ENCODE data around the gene PAFAH2.
"Not testable (repeated sequence)": the region's sequence is repeated elsewhere in the genome, so short reads cannot be mapped to it uniquely, and the experiment has no call there.

The PAFAH2 gene

GRCh38 chr1:25987951-25988350 is 9.9 kb downstream of the PAFAH2 start:
- no peaks in the 10 kb centered on the region for H3K36me3 ChIP-seq (replicated peaks; ENCODE audit: insufficient read depth, low read length)
- no peak overlapping the region for H3K4me2 ChIP-seq (ENCODE audit: low read depth, low read length)
- H3K9me2 ChIP-seq (replicated peaks; ENCODE audit: insufficient read depth, low read length) = no peaks in the 10 kb centered on the region
- TF ChIP-seq CTCF (IDR thresholded peaks at IDR 0.05; ENCODE audit: low read length) (no peak), EZH2phosphoT487 (IDR thresholded peaks at IDR 0.05; ENCODE audit: low read length) (no peak), EZH2 (optimal IDR thresholded peaks at IDR 0.05; ENCODE audit: low read depth, low read length) (no peak)
- H3K27me3 ChIP-seq (replicated peaks; ENCODE audit: insufficient read depth, low read length) = no peaks in the 10 kb centered on the region
- DNase-seq = no peak
- H4K20me1 ChIP-seq (ENCODE audit: insufficient read depth, low read length) = no peaks in the 10 kb centered on the region
- H3F3A ChIP-seq (ENCODE audit: insufficient read depth, low read length) = no peaks in the 10 kb centered on the region
- H3K4me1 ChIP-seq (ENCODE audit: low read length) = no peaks in the 10 kb centered on the region
- H3K9me3 ChIP-seq (replicated peaks; ENCODE audit: insufficient read depth, low read length) = no peaks in the 10 kb centered on the region
- H3K79me2 ChIP-seq (ENCODE audit: low read length) = no peaks in the 10 kb centered on the region
- no peak overlapping the region for H3K27ac ChIP-seq (ENCODE audit: low read length)
- no peak overlapping the region for H3K4me3 ChIP-seq (ENCODE audit: low read length)
- H2AFZ ChIP-seq (ENCODE audit: low read length) = no peak overlapping the region
- H3K9ac ChIP-seq (ENCODE audit: low read length) = no peak overlapping the region

GRCh38 chr1:25986773-25987172 is 11.1 kb downstream of the PAFAH2 start:
- not testable (repeated sequence) for H2AFZ ChIP-seq (ENCODE audit: low read length); H3F3A ChIP-seq (ENCODE audit: insufficient read depth, low read length); H3K4me3 ChIP-seq (ENCODE audit: low read length); H3K9ac ChIP-seq (ENCODE audit: low read length); H3K79me2 ChIP-seq (ENCODE audit: low read length); H3K4me2 ChIP-seq (ENCODE audit: low read depth, low read length); H3K27me3 ChIP-seq (replicated peaks; ENCODE audit: insufficient read depth, low read length); H3K27ac ChIP-seq (ENCODE audit: low read length); H4K20me1 ChIP-seq (ENCODE audit: insufficient read depth, low read length); DNase-seq; H3K36me3 ChIP-seq (replicated peaks; ENCODE audit: insufficient read depth, low read length); H3K9me2 ChIP-seq (replicated peaks; ENCODE audit: insufficient read depth, low read length); H3K4me1 ChIP-seq (ENCODE audit: low read length); H3K9me3 ChIP-seq (replicated peaks; ENCODE audit: insufficient read depth, low read length)

- no peaks in the 10 kb centered on the region for H3K79me2 ChIP-seq (ENCODE audit: low read length)
- no peaks in the 10 kb centered on the region for H3F3A ChIP-seq (ENCODE audit: insufficient read depth, low read length)
- H3K4me3 ChIP-seq (ENCODE audit: low read length) = no peak overlapping the region
- H3K9me2 ChIP-seq (replicated peaks; ENCODE audit: insufficient read depth, low read length) = no peaks in the 10 kb centered on the region
- no peak for DNase-seq
- no peak overlapping the region for H3K9ac ChIP-seq (ENCODE audit: low read length)
- no peaks in the 10 kb centered on the region for H3K27me3 ChIP-seq (replicated peaks; ENCODE audit: insufficient read depth, low read length)
- H3K4me2 ChIP-seq (ENCODE audit: low read depth, low read length) = no peak overlapping the region
- no peaks in the 10 kb centered on the region for H3K9me3 ChIP-seq (replicated peaks; ENCODE audit: insufficient read depth, low read length)
- no peak for TF ChIP-seq CTCF (IDR thresholded peaks at IDR 0.05; ENCODE audit: low read length)
- TF ChIP-seq EZH2 (optimal IDR thresholded peaks at IDR 0.05; ENCODE audit: low read depth, low read length) = no peak
- TF ChIP-seq EZH2phosphoT487 (IDR thresholded peaks at IDR 0.05; ENCODE audit: low read length) = no peak
- no peaks in the 10 kb centered on the region for H3K36me3 ChIP-seq (replicated peaks; ENCODE audit: insufficient read depth, low read length)
- H3K27ac ChIP-seq (ENCODE audit: low read length) = no peak overlapping the region
- H2AFZ ChIP-seq (ENCODE audit: low read length) = no peak overlapping the region
- no peaks in the 10 kb centered on the region for H3K4me1 ChIP-seq (ENCODE audit: low read length)
- no peaks in the 10 kb centered on the region for H4K20me1 ChIP-seq (ENCODE audit: insufficient read depth, low read length)
These were observed 12.2 kb downstream of the PAFAH2 start for GRCh38 chr1:25985670-25986069.

GRCh38 chr1:25985171-25985570 is 12.7 kb downstream of the PAFAH2 start:
- Histone ChIP-seq H2AFZ (ENCODE audit: low read length) (no peak overlapping the region), H3K4me2 (ENCODE audit: low read depth, low read length) (no peak overlapping the region), H3K27ac (ENCODE audit: low read length) (no peak overlapping the region), H3K9ac (ENCODE audit: low read length) (no peak overlapping the region), H4K20me1 (ENCODE audit: insufficient read depth, low read length) (no peaks in the 10 kb centered on the region), H3K4me1 (ENCODE audit: low read length) (no peaks in the 10 kb centered on the region), H3K4me3 (ENCODE audit: low read length) (no peak overlapping the region), H3F3A (ENCODE audit: insufficient read depth, low read length) (no peaks in the 10 kb centered on the region), H3K27me3 (replicated peaks; ENCODE audit: insufficient read depth, low read length) (no peaks in the 10 kb centered on the region), H3K79me2 (ENCODE audit: low read length) (no peaks in the 10 kb centered on the region), H3K36me3 (replicated peaks; ENCODE audit: insufficient read depth, low read length) (no peaks in the 10 kb centered on the region), H3K9me3 (replicated peaks; ENCODE audit: insufficient read depth, low read length) (no peaks in the 10 kb centered on the region), H3K9me2 (replicated peaks; ENCODE audit: insufficient read depth, low read length) (no peaks in the 10 kb centered on the region)
- TF ChIP-seq EZH2phosphoT487 (IDR thresholded peaks at IDR 0.05; ENCODE audit: low read length) = no peak
- TF ChIP-seq CTCF (IDR thresholded peaks at IDR 0.05; ENCODE audit: low read length) = no peak
- TF ChIP-seq EZH2 (optimal IDR thresholded peaks at IDR 0.05; ENCODE audit: low read depth, low read length) = no peak
- DNase-seq = no peak
